ENCODE results near the gene KRTAP10-6.

KRTAP10-6 gene

DNA sequence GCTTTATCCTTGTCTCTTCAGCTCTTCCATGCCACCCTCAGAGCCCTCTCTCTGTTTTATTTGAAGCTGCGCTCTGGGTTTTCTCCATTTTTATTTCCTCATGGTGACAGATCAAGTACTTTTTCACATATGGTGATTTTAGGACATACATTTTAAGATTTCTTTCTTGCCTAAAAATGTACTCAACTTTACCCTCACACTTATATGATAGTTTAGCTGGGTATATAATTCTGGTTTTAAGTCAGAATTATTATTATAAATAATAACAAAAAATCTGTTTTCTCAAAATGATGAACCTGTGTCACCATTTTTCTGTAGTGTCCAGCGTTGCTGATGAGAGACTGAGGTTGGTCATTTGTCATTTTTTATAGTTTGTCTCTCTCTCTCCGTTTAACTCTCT, 11.1 kb downstream of the KRTAP10-6 start:
- H3K27ac ChIP-seq: no peak overlapping the region
- TF ChIP-seq, protein P1, sequence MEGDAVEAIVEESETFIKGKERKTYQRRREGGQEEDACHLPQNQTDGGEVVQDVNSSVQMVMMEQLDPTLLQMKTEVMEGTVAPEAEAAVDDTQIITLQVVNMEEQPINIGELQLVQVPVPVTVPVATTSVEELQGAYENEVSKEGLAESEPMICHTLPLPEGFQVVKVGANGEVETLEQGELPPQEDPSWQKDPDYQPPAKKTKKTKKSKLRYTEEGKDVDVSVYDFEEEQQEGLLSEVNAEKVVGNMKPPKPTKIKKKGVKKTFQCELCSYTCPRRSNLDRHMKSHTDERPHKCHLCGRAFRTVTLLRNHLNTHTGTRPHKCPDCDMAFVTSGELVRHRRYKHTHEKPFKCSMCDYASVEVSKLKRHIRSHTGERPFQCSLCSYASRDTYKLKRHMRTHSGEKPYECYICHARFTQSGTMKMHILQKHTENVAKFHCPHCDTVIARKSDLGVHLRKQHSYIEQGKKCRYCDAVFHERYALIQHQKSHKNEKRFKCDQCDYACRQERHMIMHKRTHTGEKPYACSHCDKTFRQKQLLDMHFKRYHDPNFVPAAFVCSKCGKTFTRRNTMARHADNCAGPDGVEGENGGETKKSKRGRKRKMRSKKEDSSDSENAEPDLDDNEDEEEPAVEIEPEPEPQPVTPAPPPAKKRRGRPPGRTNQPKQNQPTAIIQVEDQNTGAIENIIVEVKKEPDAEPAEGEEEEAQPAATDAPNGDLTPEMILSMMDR (conservative IDR thresholded peaks at IDR 0.05): no peak

DNA sequence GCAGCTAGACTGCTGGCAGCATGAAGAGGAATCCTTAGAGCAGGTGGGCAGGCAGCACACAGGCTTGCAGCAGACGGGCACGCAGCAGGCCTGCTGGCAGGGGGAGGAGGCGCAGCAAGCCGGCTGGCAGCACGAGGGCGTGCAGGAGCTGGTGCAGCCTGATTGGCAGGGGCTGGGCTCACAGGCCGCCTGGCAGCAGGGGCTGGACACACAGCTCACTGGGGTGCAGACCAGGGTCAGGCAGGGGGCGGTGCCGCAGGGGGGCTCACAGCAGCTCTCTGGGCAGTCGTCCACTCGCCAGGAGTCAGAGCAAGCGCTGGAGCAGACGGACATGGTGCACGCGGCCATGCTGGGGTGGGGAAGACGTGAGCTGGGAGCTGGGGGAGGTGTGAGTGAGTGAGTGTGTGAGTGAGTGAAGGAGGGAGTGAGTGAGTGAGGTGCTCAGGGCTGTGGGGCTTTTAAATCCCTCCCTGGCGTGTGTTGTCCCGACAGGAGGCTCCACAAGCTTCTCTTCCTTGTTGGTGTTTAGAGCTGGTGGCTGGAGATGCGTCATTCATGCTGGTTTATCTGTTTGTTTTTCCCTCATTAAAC, 12.0 kb downstream of the KRTAP10-6 start, which contains the start of gene KRTAP10-5:
Gene KRTAP10-5, minus strand, starts transcription at position 374 of the 591 bp plus-strand sequence. Its CDS starts 26 bp downstream, at position 348.
- TF ChIP-seq, protein P1 (conservative IDR thresholded peaks at IDR 0.05): peak; percentile 56
- peak within 1 kb of the TSS; percentile 57 for H3K27ac ChIP-seq

DNA sequence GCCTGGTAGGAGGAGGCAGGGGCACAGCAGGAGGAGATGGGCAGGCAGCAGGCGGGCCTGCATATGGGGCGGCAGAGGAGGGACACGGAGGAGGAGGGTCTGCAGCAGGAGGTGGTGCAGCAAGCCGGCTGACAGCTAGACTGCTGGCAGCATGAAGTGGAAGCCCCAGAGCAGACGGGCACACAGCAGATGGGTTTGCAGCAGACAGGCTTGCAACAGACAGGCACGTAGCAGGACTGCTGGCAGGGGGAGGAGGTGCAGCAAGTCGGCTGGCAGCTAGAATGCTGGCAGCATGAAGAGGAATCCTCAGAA, 12.5 kb downstream of the KRTAP10-6 start:
- TF ChIP-seq, protein P1 (conservative IDR thresholded peaks at IDR 0.05): no peak
- no peak overlapping the region for H3K27ac ChIP-seq

DNA sequence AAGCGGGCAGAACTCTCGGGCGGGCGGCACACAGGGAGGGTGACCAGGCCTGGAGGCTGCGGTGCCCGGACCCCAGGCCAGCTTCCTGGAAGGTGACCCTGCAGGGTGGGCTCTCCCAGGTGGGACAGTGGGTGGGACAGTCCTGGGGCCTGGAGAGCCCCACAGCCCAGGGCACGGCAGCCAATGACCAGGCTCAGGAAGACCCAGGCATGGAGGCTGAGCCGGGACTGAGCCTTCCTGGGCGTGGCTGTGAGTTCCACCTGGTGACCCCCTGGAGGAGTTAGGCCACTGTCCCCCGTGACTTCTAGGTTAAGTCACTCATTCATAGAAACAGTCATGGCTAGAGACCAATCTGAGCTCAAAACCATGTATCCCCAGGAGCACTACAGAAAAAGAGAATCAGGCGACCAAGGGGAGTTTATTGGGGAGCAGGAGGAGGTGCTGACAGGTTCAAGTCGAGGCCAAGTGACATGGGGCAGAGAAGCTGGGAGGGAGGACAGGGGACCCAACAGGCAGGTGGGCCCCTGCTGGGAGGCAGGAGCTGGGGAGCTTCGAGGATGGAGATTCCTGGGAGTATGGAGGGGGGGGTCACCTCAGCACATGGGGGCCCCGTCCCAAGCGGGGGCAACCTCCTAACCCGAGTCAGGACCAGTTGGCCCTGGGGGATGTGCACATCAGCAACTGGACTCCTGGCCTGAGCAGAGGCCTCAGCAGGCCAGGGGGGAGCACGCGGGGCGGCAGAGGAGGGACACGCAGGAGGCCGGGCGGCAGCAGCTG, 13.1 kb downstream of the KRTAP10-6 start:
- TF ChIP-seq, protein P1 (conservative IDR thresholded peaks at IDR 0.05): no peak
- no peak overlapping the region for H3K27ac ChIP-seq

DNA sequence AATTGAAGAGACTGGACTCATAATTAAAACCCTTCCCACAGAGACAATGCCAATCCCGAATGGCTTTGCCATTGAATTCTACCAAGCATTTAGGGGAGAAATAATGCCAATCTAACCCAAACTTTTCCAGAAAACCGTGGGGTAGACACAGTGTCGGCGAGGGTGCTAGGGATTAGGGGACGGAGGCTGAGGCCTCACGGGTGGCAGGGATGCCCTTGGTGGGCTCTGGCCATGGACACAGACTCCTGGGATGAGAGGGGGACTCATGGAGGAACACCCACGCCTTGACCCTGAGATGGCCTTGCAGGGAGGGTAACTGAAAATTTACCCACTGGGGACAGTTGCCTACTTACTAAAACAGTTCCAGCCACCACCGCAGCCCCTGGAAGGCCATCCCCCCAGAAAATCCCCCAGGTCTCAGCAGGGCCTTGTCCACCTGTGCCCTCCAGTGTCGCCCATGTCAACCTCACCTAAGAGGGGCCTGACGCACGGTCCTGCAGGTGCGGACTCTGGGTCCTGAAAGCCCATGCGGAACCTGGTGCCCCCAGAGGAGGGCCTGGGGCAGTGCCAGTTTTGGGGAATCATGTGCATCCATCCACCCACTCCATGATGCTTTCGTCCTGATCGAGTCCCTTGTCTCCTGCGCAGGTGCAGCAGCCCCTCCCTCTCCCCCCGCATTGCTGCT, 13.8 kb downstream of the KRTAP10-6 start:
- TF ChIP-seq, protein P1 (conservative IDR thresholded peaks at IDR 0.05): no peak
- H3K27ac ChIP-seq: no peak overlapping the region

DNA sequence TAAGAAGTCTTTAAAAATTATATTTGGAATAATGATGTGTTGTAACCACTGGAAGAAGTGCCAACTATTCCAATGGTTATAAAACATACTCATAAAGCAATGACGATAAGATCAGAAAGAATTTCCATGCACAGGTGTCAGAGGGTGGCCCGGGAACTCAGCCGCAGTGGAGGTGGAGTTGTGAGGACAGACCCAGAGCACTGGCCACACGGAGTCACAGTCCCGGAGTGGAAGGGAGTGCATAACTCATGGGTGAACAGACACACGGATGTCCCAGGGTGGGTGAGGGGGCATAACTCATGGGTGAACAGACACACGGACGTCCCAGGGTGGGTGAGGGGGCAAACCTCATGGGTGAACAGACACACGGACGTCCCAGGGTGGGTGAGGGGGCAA, 16.3 kb downstream of the KRTAP10-6 start:
- no peak overlapping the region for H3K27ac ChIP-seq
- TF ChIP-seq, protein P1 (conservative IDR thresholded peaks at IDR 0.05): no peak

DNA sequence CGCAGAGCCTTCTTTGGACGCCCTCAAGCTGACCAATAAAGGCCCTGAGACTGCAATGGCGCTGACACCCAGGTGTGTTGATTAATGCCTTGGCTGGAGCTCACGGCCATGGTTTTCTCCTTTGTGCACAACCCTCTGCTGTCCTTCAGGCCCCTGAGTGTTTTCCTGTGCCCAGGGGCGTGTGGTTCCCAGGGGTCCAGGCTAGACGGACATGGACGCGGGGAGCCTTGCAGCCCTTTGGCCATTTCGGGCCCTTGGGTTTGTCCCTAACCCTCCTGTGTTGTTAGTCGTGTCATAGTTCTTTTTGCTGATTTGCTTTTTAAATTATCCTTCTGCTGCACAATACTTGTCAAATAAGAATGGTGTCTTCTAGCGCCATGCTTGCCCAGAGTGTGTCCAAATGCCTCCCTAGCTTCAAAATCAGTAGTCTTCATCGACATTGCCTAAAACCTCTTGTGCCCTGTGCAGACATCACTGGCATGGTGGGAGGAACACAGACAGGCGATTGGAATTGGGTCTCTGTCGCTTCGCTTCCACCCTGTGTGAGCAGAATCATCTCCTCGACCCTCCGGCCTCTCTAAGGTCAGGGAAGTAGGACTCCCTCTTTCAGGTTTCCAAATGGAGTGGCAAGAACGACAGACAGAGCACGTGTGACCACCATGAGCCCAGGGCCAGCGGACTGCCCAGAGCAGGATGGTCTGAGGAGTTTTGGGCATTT, 16.8 kb downstream of the KRTAP10-6 start:
- H3K27ac ChIP-seq: no peak overlapping the region
- TF ChIP-seq, protein P1 (conservative IDR thresholded peaks at IDR 0.05): no peak

Measured in VCaP (cell line).